GM19193 (cell line): ENCODE results near the gene SLC22A23.

Experiments
- POLR2A ChIP-seq: IDR thresholded peaks from 4 replicates; pipeline ENCODE4 v1.6.1; 2011; ENCODE audit not compliant: insufficient read depth, insufficient read length; ENCODE audit errors: extremely low read depth

Gene SLC22A23

DNA sequence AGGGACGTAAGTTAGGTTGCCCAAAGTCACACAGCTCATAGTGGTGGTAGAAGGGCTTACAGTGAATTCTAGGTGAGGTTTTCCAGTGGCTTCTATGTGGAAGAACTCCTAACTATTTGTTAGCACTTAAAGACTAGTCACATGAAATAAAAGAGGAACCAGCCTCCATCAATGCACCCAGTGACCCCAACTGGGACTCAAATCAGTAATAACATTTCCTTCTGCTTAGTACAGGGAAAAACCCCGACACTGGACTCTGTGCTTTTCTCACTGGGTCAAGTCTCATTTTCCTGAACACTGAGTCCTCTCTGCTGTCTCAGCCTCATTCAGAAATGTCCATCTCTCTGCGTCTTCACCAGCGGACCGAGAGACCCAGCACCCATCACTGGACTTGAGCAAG lies 89.2 kb downstream of the SLC22A23 start:
- TF ChIP-seq POLR2A = no peak

DNA sequence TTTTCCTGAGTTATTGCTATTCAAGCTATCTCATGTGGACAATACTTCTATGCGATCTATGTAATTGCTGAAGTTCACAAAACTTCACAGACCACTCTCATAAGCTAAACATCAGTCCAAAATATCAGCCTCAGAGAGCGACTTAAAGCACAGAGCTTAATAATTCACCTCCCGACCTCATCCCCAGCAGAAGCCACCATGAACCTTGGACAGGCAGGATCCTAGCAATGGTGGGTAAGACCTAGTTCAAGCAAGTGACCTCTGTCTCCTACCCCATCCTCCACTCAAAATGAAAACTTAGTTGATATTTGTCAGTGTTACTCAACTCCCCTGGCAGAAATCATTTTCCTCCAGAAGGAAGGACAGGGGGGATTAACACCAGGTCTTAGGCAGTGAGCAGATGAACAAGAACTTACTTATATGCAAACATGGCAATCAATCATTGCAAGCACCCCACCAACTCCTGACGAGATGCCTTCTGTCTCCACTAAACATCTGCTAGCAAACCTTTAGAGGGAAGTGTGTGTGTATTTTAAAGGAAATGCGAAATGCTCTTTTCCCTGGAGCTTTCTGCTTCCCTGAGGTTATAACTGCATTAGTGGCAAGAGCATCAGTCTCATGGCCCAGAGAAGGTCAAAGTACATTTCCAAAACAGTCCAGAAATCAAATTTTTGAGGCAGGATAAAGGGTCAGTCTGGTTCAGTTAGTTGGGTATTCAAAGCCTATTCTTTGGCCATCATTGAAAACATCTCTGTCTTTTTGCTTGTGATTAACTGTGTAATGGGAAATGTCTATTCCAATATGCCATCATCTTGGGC lies 90.0 kb downstream of the SLC22A23 start:
- no peak for TF ChIP-seq POLR2A

DNA sequence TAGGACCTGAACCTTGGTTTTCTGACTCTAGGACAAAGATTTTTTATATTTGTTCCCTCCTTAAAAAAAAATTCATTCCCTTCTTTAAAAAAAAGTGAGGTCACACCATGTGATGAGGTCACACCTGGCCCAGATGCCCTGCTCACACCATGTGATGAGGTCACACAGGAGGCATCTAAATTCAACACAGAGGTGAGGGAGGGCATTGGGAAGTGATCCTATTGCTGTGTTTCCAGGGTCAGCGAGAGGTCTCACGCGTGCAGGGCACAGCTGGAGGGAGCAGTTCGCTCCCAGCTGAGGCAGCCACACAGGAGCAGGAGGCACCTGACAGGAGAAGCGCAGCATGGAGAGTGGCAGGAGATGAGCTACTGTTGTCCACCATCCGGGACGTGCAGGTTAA lies 92.5 kb downstream of the SLC22A23 start:
- TF ChIP-seq POLR2A = no peak

DNA sequence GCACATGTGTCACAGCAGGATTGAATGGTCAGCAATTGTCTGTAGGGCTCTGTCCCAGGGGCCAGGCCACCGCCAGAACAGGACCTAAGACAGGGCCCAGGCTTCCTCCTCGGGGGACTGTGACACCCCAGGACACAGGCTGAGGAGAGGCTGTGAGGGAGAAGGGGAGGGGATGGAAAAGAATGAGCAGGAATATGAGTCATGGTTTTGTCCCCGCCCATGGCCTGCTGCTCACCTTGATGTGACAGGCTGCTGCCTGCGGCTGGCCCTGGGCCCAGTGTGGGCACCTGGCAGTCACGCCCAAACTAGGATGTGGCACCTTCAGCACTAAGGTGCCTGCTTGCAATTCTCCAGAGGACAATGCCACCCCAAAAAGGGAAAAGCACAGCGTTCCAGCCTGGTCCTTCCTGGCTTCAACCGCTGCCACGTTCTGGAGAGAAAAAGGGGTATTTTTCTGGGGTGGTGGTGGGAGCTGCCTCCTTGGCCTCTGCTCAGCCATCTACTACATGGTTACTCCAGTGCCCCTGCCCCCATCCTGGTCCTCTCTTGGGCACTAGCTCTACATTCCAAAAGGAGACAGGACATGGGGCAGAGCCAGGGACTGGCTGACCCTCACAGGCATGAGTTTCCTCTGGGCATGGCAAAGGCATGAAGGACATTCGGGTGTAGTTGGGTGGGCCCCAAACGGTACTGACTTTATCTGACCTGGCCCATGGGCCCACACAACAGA lies 93.4 kb downstream of the SLC22A23 start:
- TF ChIP-seq POLR2A = no peak

DNA sequence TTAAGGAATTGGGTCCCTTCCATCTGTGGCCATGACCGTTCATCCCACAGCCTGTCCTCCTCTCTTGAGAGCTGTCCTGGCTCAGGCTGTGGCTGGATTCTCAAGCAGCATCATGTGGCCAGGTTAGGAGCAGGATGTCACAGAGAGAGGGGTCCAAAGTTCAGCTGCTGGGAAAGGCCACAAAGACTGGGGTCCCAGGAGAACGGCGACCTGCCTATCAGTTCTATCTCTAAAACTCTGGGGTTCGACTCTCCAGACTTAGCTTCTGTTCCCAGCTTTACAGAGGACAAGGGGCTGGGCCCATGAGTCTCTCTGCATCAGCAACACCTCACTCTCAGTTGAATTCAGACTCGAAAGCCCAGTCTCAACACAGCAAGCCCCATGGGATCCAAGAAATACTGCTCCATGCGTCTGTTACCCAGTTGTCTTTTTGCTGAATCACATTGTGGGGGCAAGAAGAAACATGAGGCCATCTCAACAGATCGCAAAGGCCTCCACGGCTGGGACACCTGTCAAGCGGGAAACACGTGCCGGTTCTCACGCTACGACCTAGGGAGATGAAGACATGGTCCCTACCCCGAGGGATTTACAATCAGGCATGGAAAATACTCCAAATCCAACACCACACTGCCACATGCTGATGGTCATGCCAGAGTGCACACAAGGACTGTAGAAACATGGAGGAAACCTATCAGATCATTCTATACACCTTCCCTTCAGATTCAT lies 95.4 kb downstream of the SLC22A23 start:
- TF ChIP-seq POLR2A = no peak

DNA sequence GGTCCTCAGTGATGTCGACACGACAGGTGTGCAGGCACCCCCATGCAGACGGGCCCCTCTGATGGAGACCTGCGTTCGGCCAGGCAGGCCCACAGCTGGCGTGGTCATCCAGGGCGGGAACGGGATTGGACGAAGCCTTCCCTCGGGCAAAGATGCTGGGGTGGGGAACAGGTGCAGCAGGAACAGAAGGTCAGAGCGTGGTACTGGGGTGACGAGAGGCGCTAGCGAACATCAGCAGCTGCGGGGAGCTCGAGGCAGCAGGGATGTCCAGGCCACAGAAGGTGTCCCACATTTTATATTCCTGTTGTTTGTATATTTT lies 96.2 kb downstream of the SLC22A23 start:
- TF ChIP-seq POLR2A = no peak

DNA sequence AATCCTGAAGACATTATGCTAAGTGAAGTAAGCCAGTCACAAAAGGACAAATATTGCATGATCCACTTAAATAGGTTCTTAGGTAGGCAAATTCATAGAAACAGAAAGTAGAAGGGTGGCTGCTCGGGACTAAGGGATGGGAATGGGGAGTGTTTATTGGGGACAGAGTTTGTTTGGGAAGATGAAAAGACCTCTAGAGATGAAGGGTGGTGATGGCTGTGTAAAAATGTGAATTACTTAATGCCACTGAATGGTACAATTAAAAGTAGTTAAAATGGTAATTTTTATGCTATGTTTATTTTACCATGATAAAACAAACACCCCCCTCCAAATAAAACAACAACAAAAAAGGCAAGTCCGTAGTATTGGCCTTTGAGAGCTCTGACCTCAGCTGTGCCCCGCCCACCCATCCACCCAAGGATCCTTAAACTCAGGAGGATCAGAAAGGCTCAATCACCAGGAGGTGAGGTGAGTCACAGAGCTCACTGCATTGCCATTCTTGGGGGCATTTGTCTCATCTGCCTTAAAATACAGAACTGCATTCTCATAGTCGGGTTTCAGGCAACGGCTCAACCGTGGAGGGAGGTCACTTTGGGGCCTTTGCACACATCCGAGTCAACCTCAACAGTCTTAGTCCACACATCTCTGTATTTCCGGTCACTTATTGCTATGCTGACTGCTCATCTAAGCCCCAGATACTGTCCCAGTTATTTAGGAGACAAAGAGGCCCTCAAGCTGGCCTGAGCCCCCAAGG lies 96.7 kb downstream of the SLC22A23 start:
- no peak for TF ChIP-seq POLR2A

DNA sequence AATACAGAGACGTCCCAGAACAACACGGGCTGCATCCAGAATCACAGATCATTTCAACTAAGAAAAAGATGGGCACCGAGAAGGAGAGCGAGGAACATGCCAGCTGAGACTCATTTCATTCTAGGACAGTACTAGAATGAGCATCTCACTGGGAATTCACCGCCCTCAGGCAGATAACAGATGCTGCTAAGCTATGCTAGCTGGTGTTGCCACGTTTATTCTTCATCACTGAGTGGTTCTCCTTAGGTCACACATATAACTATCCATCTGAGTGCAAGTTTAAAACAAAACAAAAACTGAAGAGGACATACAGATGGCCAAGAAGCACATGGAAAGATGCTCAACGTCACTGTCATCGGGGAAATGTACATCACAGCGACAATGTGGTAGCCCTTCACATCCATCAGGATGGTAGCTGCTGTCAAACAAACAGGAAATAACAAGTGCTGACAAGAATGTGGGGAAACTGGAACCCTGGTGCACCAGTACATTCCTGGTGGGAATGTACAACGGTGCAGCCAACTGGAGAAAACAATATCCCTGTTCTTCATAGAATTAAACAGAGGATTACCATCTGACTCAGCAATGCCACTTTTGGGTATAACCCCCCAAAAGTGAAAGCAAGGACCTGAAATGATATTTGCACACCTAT lies 97.6 kb downstream of the SLC22A23 start:
- no peak for TF ChIP-seq POLR2A

DNA sequence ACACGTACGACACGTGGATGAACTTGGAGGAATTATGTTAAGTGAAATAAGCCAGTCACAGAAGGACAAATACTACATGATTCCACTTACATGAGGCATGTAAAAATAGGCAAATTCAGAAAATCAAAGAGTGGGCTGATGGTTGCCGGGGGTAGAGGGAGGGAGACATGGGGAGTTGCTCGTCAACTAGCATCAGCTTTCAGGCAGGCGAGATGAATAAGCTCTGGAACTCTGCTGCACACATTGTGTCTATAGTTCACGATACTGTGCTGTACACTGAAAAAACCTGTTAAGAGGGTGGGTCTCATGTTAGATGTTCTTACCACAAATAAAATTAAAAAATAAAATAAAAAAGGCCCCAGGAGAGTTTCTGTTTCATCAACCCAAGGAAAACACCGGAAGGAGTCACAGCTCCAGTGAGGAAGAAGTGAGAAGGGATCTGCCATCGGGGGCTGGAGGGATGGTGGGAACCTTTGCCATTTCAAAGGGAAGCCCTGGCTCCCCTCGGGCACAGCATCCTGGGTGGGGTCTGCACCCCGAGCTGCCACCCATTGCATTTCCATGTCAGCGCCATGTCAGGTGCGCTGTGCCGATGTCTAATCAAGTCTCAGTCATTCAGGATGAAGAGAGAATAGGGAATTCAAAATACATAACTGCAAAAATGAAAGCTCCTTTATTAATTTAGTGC lies 98.3 kb downstream of the SLC22A23 start:
- no peak for TF ChIP-seq POLR2A

DNA sequence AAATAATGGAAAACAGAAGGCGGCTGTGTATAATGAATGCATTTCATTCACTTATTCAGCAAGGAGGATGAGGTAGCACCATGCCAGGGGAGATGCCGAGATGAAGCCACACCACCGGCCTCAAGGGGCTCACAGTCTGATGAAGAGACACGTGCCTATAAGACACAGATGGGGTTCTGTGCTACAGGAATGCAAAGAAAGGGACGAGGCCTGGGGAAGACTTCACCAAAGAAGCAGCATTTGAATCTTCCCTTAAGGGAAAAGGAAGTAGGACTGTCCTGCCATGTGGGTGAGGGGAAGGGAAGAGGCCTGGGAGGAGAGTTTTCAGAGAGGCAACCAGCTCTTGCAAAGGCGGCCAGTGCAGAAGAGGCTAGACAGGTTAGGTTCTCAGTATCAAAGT lies 99.2 kb downstream of the SLC22A23 start:
- no peak for TF ChIP-seq POLR2A

DNA sequence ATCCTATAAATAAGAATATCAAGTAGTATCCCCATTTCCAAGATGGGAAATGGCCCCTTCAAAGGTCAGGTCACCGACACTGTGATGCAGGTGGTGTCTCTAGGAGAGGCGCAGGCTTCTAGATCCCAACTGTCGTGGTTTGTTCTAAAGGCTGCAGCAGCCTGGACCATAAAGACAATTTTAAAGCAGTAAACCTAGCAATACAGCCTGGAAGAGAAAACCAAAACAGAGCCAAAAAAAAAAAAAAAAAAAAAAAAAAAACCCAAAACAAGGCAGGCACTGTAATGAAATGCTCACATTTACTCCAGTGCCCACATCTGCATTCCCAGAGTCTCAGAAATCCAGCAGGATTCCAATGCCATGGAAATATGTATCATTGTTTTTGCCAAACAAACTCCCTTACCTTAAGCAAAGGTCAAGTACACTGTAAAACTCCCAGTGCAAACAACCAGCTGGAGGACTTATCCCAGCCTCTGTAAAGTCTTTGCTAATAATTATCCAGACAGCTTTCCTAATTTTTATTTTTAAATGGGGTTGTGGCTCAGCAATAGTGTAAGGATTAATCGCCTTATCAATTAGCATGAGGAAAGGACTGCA lies 99.9 kb downstream of the SLC22A23 start:
- no peak for TF ChIP-seq POLR2A

DNA sequence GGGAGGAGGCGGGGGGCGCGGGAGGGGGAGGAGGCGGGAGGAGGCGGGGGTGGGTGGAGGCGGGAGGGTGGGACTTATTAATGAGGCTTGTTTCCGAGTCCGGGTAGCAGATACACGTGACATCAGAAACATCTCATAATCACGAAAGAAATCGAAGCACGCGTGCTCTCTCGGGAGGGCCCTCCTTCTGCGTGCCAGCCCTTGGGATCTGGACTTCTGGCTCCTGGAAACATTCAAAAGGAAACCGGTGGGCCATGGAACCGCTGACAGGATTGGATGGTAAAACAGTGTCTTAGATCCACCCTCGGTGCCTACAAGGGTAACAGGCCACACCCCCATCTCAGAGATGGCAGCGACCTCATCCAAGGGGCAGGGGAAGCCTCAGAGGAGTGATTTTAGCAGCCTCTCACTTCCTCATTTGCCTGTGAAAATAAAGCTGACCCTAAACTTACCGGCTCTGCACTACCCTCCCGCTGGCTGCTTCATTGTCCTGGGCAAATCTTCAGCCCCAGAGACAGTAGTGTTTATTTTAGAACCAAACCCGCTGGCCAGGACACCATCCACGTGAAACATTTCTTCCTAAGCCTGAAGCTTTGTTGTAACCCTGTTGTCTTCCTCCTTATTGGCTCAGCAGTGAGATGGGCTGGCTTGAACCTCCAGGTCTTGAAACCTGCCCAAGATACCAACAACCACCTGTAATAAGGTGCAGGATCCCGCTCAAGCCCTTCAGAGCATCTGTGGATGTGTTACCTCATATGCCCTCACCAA lies 100.6 kb downstream of the SLC22A23 start:
- no peak for TF ChIP-seq POLR2A

DNA sequence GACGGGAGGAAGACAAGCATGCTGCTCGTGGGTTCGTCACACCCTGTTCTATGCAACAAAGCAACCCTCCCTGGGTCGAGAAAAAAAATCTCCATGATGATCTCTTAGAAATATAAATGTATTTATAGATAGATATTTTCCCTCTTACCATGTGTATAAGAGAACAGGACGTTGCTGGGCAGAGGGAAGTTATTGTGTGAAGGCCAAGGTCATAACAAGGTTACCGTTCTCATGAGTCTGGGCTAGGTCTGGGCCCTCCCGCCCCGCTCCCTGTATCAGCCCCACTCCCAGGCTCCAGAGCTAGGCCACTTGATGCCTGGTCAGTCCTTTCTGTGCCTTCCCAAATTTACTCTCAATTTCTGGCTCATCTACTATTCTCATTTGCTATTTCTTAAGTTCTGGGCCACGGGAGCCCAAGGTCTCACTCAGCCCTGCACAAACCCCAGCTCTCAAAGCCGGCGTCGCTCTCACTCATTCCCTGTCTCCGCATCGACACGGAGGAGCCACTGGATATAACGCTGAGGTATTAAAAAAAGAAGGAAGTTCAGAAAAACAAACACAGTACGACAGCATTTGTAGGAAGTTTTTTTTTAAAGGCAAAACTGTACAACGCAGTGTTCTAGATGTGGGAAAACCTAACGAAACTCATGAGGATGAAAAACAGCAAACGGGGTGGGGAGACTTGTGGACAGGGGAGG lies 101.3 kb downstream of the SLC22A23 start:
- no peak for TF ChIP-seq POLR2A

DNA sequence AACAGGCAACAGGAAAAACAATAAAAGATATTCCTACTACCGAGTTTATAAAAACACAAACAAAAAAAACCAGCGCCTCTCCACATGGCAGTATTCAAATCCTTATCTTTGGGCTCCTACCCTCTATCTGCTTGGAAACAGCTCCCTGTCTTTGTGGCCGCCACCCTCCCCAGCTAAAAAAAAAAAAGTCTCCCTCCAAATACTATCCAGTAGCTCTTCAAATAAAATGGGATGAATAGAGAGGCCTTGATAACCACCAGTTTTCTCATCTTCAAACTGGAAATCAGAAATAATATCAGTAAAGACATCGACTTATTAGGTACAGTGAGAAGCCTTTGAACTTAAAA lies 101.9 kb downstream of the SLC22A23 start:
- no peak for TF ChIP-seq POLR2A
